ENCODE measurements around the gene LAMTOR4. TPM values are rescaled to one million over a fixed set of nuclear protein-coding genes. Genes with fewer than 3 reads are reported as not detected.
"Not testable (repeated sequence)": the region's sequence is repeated elsewhere in the genome, so short reads cannot be mapped to it uniquely, and the experiment has no call there.

Gene LAMTOR4
- total RNA-seq, 6 experiments from 2014 or later, result 99.5 to 137 (median 110) TPM

- H3K27me3 Mint-ChIP-seq (ENCODE audit: insufficient read depth), result peaks cover 14% of the 10 kb centered on the region
- TF ChIP-seq, protein P1, sequence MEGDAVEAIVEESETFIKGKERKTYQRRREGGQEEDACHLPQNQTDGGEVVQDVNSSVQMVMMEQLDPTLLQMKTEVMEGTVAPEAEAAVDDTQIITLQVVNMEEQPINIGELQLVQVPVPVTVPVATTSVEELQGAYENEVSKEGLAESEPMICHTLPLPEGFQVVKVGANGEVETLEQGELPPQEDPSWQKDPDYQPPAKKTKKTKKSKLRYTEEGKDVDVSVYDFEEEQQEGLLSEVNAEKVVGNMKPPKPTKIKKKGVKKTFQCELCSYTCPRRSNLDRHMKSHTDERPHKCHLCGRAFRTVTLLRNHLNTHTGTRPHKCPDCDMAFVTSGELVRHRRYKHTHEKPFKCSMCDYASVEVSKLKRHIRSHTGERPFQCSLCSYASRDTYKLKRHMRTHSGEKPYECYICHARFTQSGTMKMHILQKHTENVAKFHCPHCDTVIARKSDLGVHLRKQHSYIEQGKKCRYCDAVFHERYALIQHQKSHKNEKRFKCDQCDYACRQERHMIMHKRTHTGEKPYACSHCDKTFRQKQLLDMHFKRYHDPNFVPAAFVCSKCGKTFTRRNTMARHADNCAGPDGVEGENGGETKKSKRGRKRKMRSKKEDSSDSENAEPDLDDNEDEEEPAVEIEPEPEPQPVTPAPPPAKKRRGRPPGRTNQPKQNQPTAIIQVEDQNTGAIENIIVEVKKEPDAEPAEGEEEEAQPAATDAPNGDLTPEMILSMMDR (IDR thresholded peaks at IDR 0.05), result no peak
- DNase-seq, result peak; percentile 91
- no peaks in the 10 kb centered on the region for H3K9me3 Mint-ChIP-seq
- H3K4me1 Mint-ChIP-seq (ENCODE audit: low read depth), result no peaks in the 10 kb centered on the region; the same call in 1 of the 2 replicates
- no peak within 1 kb of the TSS for H3K27ac Mint-ChIP-seq
- H3K36me3 Mint-ChIP-seq (ENCODE audit: low read depth), result no peaks in the 10 kb centered on the region
- peak within 1 kb of the TSS; percentile 85 for H3K4me3 Mint-ChIP-seq
Observed at GRCh38 chr7:100177045-100178001, 28.6 kb downstream of the LAMTOR4 start, which contains the start of the genes GPC2 and STAG3. TSS of gene GPC2 (minus strand) at chr7:100177381. CDS start at chr7:100177199, 182 bp downstream. TSS of gene STAG3 (plus strand) at chr7:100177918. CDS start at chr7:100180557, 2,639 bp downstream.

DNA sequence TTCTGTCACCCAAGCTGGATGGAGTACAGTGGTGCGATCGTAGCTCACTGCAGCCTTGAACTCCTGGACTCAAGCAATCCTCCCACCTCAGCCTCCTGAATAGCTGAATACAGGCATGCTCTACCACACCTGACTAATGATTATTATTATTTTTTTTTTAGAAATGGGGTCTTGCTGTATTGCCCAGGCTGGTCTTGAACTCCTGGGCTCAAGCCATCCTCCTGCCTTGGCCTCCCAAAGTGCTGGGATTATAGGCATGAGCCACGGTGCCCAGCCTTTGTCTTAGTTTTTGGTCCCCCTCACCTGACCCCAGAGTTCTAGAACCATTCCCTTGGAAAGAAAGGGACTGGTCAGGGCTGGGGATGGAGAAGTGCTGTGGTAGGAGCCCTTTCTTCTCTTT lies 31.4 kb downstream of the LAMTOR4 start:
- H3K4me1 Mint-ChIP-seq (ENCODE audit: low read depth); H3K4me3 Mint-ChIP-seq; DNase-seq: not testable (repeated sequence)

GRCh38 chr7:100182616-100183015 lies 33.9 kb downstream of the LAMTOR4 start:
- H3K4me3 Mint-ChIP-seq; H3K27ac Mint-ChIP-seq; DNase-seq; H3K9me3 Mint-ChIP-seq; H3K4me1 Mint-ChIP-seq (ENCODE audit: low read depth); H3K36me3 Mint-ChIP-seq (ENCODE audit: low read depth): not testable (repeated sequence)
- peaks cover 15% of the 10 kb centered on the region for H3K27me3 Mint-ChIP-seq (ENCODE audit: insufficient read depth)

More for the DNA sequence above, 31.4 kb downstream of the LAMTOR4 start:
- not testable (repeated sequence) for H3K27ac Mint-ChIP-seq; H3K36me3 Mint-ChIP-seq (ENCODE audit: low read depth); H3K9me3 Mint-ChIP-seq
- H3K27me3 Mint-ChIP-seq (ENCODE audit: insufficient read depth), result peaks cover 19% of the 10 kb centered on the region

- not testable (repeated sequence) for H3K4me1 Mint-ChIP-seq (ENCODE audit: low read depth); H3K27ac Mint-ChIP-seq; H3K9me3 Mint-ChIP-seq; H3K4me3 Mint-ChIP-seq; DNase-seq; H3K36me3 Mint-ChIP-seq (ENCODE audit: low read depth)
- peaks cover 15% of the 10 kb centered on the region for H3K27me3 Mint-ChIP-seq (ENCODE audit: insufficient read depth)
Observed at GRCh38 chr7:100183090-100183489, 34.4 kb downstream of the LAMTOR4 start.

GRCh38 chr7:100185726-100186125 lies 37.0 kb downstream of the LAMTOR4 start:
- peaks cover 21% of the 10 kb centered on the region for H3K27me3 Mint-ChIP-seq (ENCODE audit: insufficient read depth)
- TF ChIP-seq, protein P1 (IDR thresholded peaks at IDR 0.05), result no peak
- no peak overlapping the region for H3K27ac Mint-ChIP-seq
- DNase-seq, result no peak
- H3K36me3 Mint-ChIP-seq (ENCODE audit: low read depth), result no peaks in the 10 kb centered on the region
- no peaks in the 10 kb centered on the region for H3K4me1 Mint-ChIP-seq (ENCODE audit: low read depth)
- no peak overlapping the region for H3K4me3 Mint-ChIP-seq
- H3K9me3 Mint-ChIP-seq, result no peaks in the 10 kb centered on the region

GRCh38 chr7:100189061-100189460 lies 40.3 kb downstream of the LAMTOR4 start:
- Mint-ChIP-seq H3K27ac (no peak overlapping the region), H3K36me3 (ENCODE audit: low read depth) (no peaks in the 10 kb centered on the region), H3K4me3 (no peak overlapping the region), H3K9me3 (no peaks in the 10 kb centered on the region), H3K27me3 (ENCODE audit: insufficient read depth) (peaks cover 12% of the 10 kb centered on the region), H3K4me1 (ENCODE audit: low read depth) (peaks cover 11% of the 10 kb centered on the region)
- TF ChIP-seq, protein P1 (IDR thresholded peaks at IDR 0.05), result peak; percentile 32
- DNase-seq, result no peak

Measured in HFFc6 (cell line).